Astrocyte (in vitro differentiated cells and primary cell): ENCODE measurements around the gene TTC24. TPM values are rescaled to one million over a fixed set of nuclear protein-coding genes. Genes with fewer than 3 reads are reported as not detected.

Experiments
- DNase-seq: peaks from one replicate; pipeline ENCODE4 v3.0.0-alpha.2; 2010; ENCODE audit warnings: low read depth
- FAIRE-seq: peaks from 2 replicates; lab custom pipeline; 2011; peaks lifted over from hg19 to GRCh38; lab: Jason Lieb, UNC
- H2AFZ ChIP-seq: 2 replicates; pipeline ENCODE4 v1.6.0; 2012; ENCODE audit warnings: low read depth, low read length, inconsistent platforms
- H3K27ac ChIP-seq: 2 replicates; pipeline ENCODE4 v1.5.1; 2011; ENCODE audit warnings: low read depth, low read length, inconsistent platforms
- H3K27me3 ChIP-seq: 2 replicates; pipeline ENCODE4 v1.6.0; 2011; ENCODE audit warnings: low read length, inconsistent platforms; ENCODE audit not compliant: insufficient read depth
- H3K36me3 ChIP-seq: 2 replicates; pipeline ENCODE4 v1.5.1; 2011; ENCODE audit warnings: low read length, inconsistent platforms; ENCODE audit not compliant: insufficient read depth
- H3K4me1 ChIP-seq: 2 replicates; pipeline ENCODE4 v1.5.1; 2011; ENCODE audit warnings: low read length, inconsistent platforms; ENCODE audit not compliant: insufficient read depth
- H3K4me2 ChIP-seq: 2 replicates; pipeline ENCODE4 v1.6.0; 2012; ENCODE audit warnings: low read length, inconsistent platforms
- H3K4me3 ChIP-seq: 2 replicates; pipeline ENCODE4 v1.5.1; 2011; ENCODE audit warnings: low read depth, mild to moderate bottlenecking, low read length, inconsistent platforms; ENCODE audit not compliant: insufficient read depth
- H3K79me2 ChIP-seq: 2 replicates; pipeline ENCODE4 v1.6.0; 2012; ENCODE audit warnings: mild to moderate bottlenecking, low read length, inconsistent platforms; ENCODE audit not compliant: insufficient read depth
- H3K9ac ChIP-seq: 2 replicates; pipeline ENCODE4 v1.6.0; 2012; ENCODE audit warnings: mild to moderate bottlenecking, low read length, inconsistent platforms
- H3K9me3 ChIP-seq: 2 replicates; pipeline ENCODE4 v1.5.1; 2012; ENCODE audit warnings: low read depth, mild to moderate bottlenecking, low read length, inconsistent platforms; ENCODE audit not compliant: insufficient read depth
- H4K20me1 ChIP-seq: 2 replicates; pipeline ENCODE4 v1.6.0; 2012; ENCODE audit warnings: low read length, inconsistent platforms; ENCODE audit not compliant: insufficient read depth
- H3K27ac Mint-ChIP-seq: one replicate; pipeline ENCODE4 v1.8.0; 2021; ENCODE audit warnings: mild to moderate bottlenecking, mixed read lengths; ENCODE audit not compliant: unreplicated experiment
- H3K27me3 Mint-ChIP-seq: one replicate; pipeline ENCODE4 v1.8.0; 2021; ENCODE audit warnings: low read depth, mixed read lengths; ENCODE audit not compliant: unreplicated experiment
- H3K36me3 Mint-ChIP-seq: one replicate; pipeline ENCODE4 v1.8.0; 2021; ENCODE audit warnings: low read depth, mixed read lengths; ENCODE audit not compliant: unreplicated experiment
- H3K4me1 Mint-ChIP-seq: one replicate; pipeline ENCODE4 v1.8.0; 2021; ENCODE audit warnings: low read depth, mixed read lengths; ENCODE audit not compliant: unreplicated experiment
- H3K4me3 Mint-ChIP-seq: one replicate; pipeline ENCODE4 v1.8.0; 2021; ENCODE audit warnings: mild to moderate bottlenecking, moderate library complexity, mixed read lengths; ENCODE audit not compliant: unreplicated experiment
- H3K9me3 Mint-ChIP-seq: one replicate; pipeline ENCODE4 v1.8.0; 2021; ENCODE audit warnings: mild to moderate bottlenecking, mixed read lengths; ENCODE audit not compliant: unreplicated experiment
- CTCF ChIP-seq: IDR thresholded peaks from 2 replicates; pipeline ENCODE4 v1.5.1; 2011; ENCODE audit warnings: low read depth, mild to moderate bottlenecking, inconsistent platforms, low read length, moderate library complexity; ENCODE audit not compliant: insufficient read depth
- EZH2 ChIP-seq: IDR thresholded peaks from 2 replicates; pipeline ENCODE4 v1.6.1; 2012; ENCODE audit warnings: mild to moderate bottlenecking, low read length, inconsistent platforms; ENCODE audit not compliant: insufficient read depth
- total RNA-seq: library from RNA; stranded (reverse); gene quantifications from 2 replicates; pipeline ENCODE4 v1.2.1, GENCODE V29; 2021

The TTC24 gene
- total RNA-seq, 1 donor from 2014 or later: not detected

GRCh38 chr1:156543066-156543465 is 36.5 kb upstream of the TTC24 start:
- no peaks in the 10 kb centered on the region for H3K9me3 ChIP-seq
- no peaks in the 10 kb centered on the region for H3K27me3 ChIP-seq
- H3K4me1 ChIP-seq: no peaks in the 10 kb centered on the region
- no peak for FAIRE-seq
- Mint-ChIP-seq H3K9me3 (no peaks in the 10 kb centered on the region), H3K27me3 (peaks cover 5% of the 10 kb centered on the region), H3K36me3 (peaks cover 3% of the 10 kb centered on the region), H3K27ac (no peak overlapping the region), H3K4me3 (no peak overlapping the region), H3K4me1 (peaks cover 4% of the 10 kb centered on the region)
- no peaks in the 10 kb centered on the region for H3K79me2 ChIP-seq
- H3K36me3 ChIP-seq: peaks cover 43% of the 10 kb centered on the region
- no peak overlapping the region for H2AFZ ChIP-seq
- TF ChIP-seq CTCF (no peak), EZH2 (no peak)
- H3K9ac ChIP-seq: no peak overlapping the region
- no peaks in the 10 kb centered on the region for H4K20me1 ChIP-seq
- H3K27ac ChIP-seq: no peak overlapping the region
- no peak for DNase-seq
- H3K4me3 ChIP-seq: no peak overlapping the region
- no peak overlapping the region for H3K4me2 ChIP-seq

DNA sequence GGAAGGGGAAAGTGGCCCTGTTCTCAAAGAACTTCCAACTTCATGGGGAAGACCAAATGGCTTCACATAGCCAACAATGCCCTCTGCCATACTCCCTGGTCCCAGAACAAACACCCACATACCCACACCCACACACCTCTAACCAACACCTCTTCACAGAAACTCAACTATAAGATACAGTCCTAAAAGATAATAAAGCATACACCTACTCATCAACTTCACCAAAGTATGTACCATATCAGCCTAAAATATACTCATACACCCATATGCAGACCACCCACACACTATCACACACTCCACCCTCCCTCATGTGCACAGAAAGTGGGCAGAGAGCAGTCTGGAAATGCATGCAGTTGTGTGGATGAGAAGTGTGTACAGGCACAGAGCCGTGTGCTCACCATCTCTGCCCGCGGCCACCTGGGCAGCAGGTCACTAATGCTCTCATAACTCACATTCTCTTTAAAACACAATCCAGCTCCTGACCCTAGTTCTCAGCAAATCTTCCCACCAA is 34.9 kb upstream of the TTC24 start:
- TF ChIP-seq CTCF (no peak), EZH2 (no peak)
- peaks cover 36% of the 10 kb centered on the region for H3K36me3 ChIP-seq
- H3K4me3 Mint-ChIP-seq: no peak overlapping the region
- H3K27ac ChIP-seq: no peak overlapping the region
- no peak overlapping the region for H3K27ac Mint-ChIP-seq
- H3K4me1 Mint-ChIP-seq: peaks cover 4% of the 10 kb centered on the region
- no peak overlapping the region for H3K4me3 ChIP-seq
- H3K9ac ChIP-seq: no peak overlapping the region
- H4K20me1 ChIP-seq: no peaks in the 10 kb centered on the region
- no peaks in the 10 kb centered on the region for H3K27me3 ChIP-seq
- H3K79me2 ChIP-seq: no peaks in the 10 kb centered on the region
- DNase-seq (no peak), FAIRE-seq (no peak)
- H3K36me3 Mint-ChIP-seq: peaks cover 3% of the 10 kb centered on the region
- no peak overlapping the region for H2AFZ ChIP-seq
- no peaks in the 10 kb centered on the region for H3K9me3 Mint-ChIP-seq
- H3K4me2 ChIP-seq: no peak overlapping the region
- H3K27me3 Mint-ChIP-seq: peaks cover 2% of the 10 kb centered on the region
- no peaks in the 10 kb centered on the region for H3K4me1 ChIP-seq
- no peaks in the 10 kb centered on the region for H3K9me3 ChIP-seq

- Mint-ChIP-seq H3K27ac (no peak overlapping the region), H3K4me1 (no peaks in the 10 kb centered on the region), H3K36me3 (no peaks in the 10 kb centered on the region), H3K27me3 (peaks cover 5% of the 10 kb centered on the region), H3K9me3 (no peaks in the 10 kb centered on the region), H3K4me3 (no peak overlapping the region)
- no peak overlapping the region for H3K4me3 ChIP-seq
- no peaks in the 10 kb centered on the region for H3K27me3 ChIP-seq
- DNase-seq: no peak
- no peaks in the 10 kb centered on the region for H3K4me1 ChIP-seq
- no peaks in the 10 kb centered on the region for H4K20me1 ChIP-seq
- FAIRE-seq: no peak
- H2AFZ ChIP-seq: no peak overlapping the region
- H3K27ac ChIP-seq: no peak overlapping the region
- H3K9ac ChIP-seq: no peak overlapping the region
- H3K36me3 ChIP-seq: peaks cover 28% of the 10 kb centered on the region
- no peaks in the 10 kb centered on the region for H3K9me3 ChIP-seq
- no peaks in the 10 kb centered on the region for H3K79me2 ChIP-seq
- no peak overlapping the region for H3K4me2 ChIP-seq
- TF ChIP-seq EZH2 (no peak), CTCF (no peak)
Observed at GRCh38 chr1:156546267-156546666, 33.3 kb upstream of the TTC24 start.
